MM.1S (cell line): ENCODE data around the gene CACNA1H.

Experiments used
- CTCF ChIP-seq: fragments of 300-600 bp; sonication (generic); IDR thresholded peaks from 2 replicates; pipeline ENCODE4 v1.5.1; 2016; ENCODE audit warnings: antibody characterized with exemption, low read length, mixed read lengths
- EZH2 ChIP-seq: fragments of 300-600 bp; sonication (generic); optimal IDR thresholded peaks from 2 replicates; pipeline ENCODE3; 2017; ENCODE audit warnings: low read depth, mild to moderate bottlenecking, antibody characterized with exemption, low read length, mixed read lengths
- EZH2phosphoT487 ChIP-seq: fragments of 300-600 bp; sonication (generic); IDR thresholded peaks from 2 replicates; pipeline ENCODE4 v1.6.1; 2018; ENCODE audit warnings: antibody characterized with exemption, low read length

- no peak for TF ChIP-seq EZH2phosphoT487
- no peak for TF ChIP-seq CTCF
- TF ChIP-seq EZH2: no peak
These were observed 39.4 kb upstream of the CACNA1H start for GRCh38 chr16:1113489-1113888.
